Stromal cell of bone marrow (primary cell): ENCODE results near the gene CDH12.
A peak's percentile ranks its signal among the peaks of the same experiment; 100 is the strongest.

Experiments
- DNase-seq: peaks from one replicate; pipeline ENCODE4 v3.0.0-alpha.2; 2012; ENCODE audit warnings: low read depth

Gene CDH12

GRCh38 chr5:21818370-21818720 is 1034.8 kb downstream of the CDH12 start:
- DNase-seq: no peak

GRCh38 chr5:21817668-21818369 is 1035.3 kb downstream of the CDH12 start:
- DNase-seq: peak; percentile 45

DNA sequence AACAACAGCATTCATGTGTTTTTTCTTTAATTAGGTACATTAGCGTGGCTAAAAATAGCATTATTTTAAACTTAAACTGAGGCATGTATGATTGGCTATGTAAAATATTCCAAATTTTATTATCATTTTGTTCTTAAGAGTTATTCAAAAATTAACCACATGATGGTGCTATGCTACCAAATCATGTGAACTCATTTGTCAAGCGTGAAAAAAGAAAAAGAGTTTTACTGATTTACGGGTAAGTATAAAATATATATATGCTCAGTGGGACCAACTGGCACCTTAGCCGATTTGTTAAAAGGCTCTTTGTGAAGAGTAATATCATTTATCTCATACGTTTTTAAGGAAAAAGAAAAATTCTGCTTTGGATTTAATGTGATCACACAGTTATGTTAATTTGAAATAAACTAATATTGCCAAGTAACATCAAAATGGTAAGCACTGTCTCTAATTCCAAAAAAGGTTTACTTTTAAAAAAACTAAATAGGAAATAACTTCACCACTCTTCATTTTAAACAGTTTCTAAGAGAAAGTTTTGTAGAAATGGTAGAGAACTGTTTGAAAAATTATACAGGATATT is 1042.3 kb downstream of the CDH12 start:
- DNase-seq: no peak

GRCh38 chr5:21809611-21810010 is 1043.5 kb downstream of the CDH12 start:
- DNase-seq: no peak

DNA sequence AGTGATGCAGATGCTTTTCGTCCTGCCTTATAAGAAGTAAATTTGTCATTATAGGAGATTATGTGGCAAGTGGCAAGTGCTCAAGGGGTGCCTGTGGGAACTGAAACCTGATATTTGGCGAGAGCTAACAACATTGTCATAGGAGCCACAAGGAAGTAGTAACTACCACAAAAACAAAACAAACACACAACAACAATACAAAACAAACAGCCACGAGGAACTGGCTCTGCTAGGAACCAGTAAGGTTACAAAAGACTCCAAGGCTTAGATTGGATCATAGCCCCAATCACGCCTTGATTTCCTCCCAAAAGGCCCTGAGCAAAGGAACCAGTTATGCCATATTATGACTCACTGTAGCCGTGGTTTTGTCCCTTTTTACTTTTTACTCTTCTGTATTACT is 1045.2 kb downstream of the CDH12 start:
- DNase-seq: peak; percentile 58

DNA sequence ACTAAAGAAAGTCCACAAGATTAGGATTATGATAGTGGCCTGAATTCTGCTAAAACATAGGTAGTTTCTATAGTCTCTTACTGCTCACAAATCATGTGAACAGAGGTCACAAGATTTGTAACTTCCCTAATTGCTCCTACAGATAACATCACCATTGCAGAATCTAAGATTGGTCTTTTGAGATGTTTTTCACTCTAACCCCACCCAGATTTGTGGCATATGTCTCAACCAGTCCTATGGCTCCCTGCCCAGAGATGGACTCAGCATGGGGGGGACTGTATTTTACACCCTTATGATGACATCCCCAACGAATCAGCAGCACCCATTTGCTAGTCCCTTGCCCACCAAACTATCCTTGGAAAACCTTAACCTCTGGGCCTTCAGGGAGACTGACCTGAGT is 1046.2 kb downstream of the CDH12 start:
- peak; percentile 78 for DNase-seq

GRCh38 chr5:21806271-21806670 is 1046.9 kb downstream of the CDH12 start:
- DNase-seq: no peak

DNA sequence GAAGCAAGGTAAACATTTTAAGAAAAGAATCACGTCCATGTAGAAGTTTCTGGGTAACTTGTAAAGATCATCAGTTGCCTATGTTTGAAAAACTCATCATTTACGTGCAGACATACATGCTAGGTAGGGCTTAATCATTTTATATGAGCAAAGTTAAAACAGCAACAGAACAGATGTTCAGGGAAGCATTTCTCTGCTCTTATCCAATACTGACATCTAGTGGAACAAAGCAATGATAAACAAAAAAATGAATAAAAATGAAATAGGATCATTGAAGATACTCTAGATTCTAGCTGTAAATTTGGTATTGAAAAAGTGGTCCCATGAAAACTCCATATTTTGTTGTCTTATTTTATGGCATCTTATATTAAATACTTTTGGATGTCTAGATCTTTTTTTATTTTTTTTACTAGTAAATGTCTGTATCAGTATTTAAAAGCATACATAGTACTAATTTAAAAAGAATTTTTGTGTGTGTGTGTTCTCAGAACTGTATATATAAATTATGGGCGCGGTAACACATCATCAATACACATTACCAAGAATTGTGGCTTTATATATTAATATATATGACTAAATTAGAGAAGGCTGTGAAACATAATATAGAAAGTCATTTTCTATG is 1050.2 kb downstream of the CDH12 start:
- DNase-seq: no peak

DNA sequence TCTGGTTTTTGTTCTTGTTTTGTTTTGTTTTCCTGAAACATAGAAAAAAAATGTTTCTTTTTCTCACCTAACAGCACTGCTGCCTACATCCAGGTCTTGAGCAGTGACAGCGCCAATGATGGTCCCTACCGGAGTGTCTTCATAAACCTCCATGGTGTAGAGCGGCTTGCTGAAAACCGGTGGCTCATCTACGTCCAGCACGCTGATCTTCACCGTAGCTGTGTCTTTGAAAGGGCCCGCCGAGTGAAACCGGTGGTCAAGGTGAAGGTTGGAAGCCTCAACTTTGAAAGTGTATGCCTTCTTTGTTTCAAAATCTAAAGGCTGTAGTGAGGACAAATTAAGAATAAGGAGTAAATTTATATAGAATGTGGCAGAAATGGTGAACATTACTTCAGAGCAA is 1051.0 kb downstream of the CDH12 start:
- DNase-seq: no peak

GRCh38 chr5:21792748-21793147 is 1060.4 kb downstream of the CDH12 start:
- DNase-seq: no peak

GRCh38 chr5:21791304-21791703 is 1061.8 kb downstream of the CDH12 start:
- DNase-seq: no peak

DNA sequence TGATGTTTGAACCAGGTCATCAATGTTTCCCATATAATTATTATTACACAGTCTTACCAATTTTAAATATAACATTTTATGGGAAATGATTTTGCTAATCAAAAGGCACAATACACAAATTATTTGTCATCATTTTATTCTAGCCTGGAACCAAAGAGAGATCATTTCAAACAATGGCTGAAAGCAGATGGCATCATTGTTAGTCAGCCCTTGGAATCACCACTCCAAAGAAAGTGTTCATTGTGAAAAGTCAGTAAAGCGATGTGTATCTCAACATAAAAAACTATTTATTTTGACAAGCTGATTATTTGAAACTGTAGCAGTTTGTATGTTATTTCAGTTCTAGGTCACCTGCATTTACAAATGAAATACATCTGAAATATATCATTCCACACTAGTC is 1068.7 kb downstream of the CDH12 start:
- DNase-seq: no peak

DNA sequence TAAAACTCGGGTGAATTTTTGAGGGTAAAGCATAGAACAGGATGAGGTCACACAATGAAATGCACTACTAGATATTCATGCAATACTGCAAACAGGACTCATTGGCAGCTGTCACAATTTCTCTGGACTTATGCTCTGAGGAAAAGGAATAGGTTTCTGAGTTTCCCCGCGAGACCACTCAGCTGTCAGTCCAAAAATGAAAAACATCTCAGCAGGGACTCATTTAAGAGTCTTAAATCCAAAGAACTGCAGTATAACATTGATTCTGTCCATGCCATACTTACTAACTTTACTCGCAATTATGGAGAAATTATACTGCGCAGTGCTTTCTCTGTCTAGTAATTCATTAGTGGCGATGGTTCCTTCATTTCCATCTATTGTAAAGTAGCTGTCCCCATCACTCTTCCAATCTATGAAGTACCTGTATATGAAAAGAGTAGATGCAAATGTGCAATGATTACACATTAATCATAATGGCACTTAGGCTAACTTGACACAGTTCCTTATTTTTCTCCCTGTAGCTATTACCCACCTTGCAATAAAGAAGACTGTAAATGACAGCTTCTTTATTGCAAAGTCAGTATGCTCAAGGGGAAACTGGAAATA is 1070.0 kb downstream of the CDH12 start:
- no peak for DNase-seq

DNA sequence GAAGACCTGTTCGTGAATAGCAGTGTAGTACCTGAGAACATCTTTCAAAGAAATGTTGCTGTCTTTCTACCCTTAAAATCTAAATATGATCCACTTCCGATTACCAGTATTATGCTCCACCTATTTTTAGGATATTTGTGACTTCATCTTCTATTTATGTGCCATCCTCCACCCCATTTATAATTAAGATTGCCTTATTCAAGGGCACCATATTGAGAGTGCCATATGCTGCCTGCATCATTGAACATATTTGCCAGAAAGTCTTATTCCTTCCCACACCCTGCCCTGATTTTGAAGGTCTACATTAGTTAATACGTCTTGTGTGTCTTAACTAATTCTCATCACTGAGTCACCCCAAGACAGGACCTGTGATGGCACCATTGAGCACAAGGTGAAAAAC is 1076.7 kb downstream of the CDH12 start:
- no peak for DNase-seq

GRCh38 chr5:21774801-21775200 is 1078.3 kb downstream of the CDH12 start:
- no peak for DNase-seq

DNA sequence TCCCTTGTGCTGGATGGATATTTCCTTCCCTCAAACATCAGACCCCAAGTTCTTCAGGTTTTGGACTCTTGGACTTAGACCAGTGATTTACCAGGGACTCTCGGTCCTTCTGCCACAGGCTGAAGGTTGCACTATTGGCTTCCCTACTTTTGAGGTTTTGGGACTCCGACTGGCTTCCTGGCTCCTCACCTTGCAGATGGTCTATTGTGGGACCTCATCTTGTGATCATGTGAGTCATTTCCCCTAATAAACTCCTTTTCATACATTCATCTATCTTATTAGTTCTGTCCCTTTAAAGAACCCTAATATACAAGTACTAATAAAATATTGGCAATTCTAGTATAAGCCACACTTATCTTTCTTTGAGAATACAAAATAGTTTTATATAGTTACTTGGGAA is 1078.9 kb downstream of the CDH12 start:
- no peak for DNase-seq

GRCh38 chr5:21773456-21773855 is 1079.7 kb downstream of the CDH12 start:
- no peak for DNase-seq

GRCh38 chr5:21765406-21765805 is 1087.7 kb downstream of the CDH12 start:
- DNase-seq: no peak

DNA sequence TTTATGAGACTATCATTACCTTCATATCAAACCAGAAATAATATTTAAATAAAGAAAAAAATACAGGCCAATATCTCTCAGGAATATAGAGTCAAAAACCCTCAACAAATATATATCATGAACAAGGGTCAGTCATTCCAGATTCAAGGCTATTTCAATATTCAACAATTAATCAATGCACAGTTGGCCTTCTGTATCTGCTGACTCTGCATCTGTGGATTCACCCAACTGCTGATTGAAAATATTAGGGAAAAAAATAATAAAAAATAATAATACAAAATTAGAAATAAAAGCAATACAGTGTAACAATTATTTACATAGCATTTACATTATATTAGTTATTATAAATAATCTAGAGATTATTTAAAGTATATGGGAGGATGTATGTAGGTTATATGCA is 1114.0 kb downstream of the CDH12 start:
- DNase-seq: no peak

DNA sequence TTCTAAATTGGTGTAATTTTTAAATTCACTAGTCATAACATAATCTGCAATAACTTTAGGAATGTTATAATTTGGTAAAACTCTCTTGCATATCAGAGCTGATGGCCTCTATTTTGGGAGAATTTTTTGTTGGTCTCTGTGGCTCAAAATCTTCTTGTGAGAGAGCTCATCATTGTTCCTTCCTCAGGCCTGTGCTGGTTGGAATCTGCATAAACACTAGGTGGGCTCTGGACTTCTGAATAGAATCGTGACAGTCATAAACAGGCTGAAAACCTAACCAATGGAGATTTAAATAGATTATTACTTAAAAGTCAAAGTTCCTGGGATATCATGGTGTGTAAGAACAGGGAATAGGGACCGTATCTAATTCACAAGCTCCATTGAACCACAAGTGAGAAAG is 1129.6 kb downstream of the CDH12 start:
- DNase-seq: no peak

GRCh38 chr5:21711866-21712758 is 1141.0 kb downstream of the CDH12 start:
- DNase-seq: no peak

GRCh38 chr5:21709770-21710169 is 1143.4 kb downstream of the CDH12 start:
- DNase-seq: no peak
